HepG2 (cell line): Measurements from ENCODE around the gene MRGPRX4.

Experiments used
- PHF8 ChIP-seq: sonication (generic); formaldehyde crosslinking; IDR thresholded peaks from 2 replicates; pipeline ENCODE4 v1.5.0; 2020; ENCODE audit warnings: missing genetic modification reagents
- POLR2A ChIP-seq, 2 experiments: IDR thresholded peaks; 2 replicates each; pipeline ENCODE4 v1.6.1; 2011; ENCODE audit warnings: low read depth in 2 of 2, low read length in 2 of 2, mild to moderate bottlenecking in 1 of 2, moderate library complexity in 1 of 2; ENCODE audit not compliant: insufficient read depth in 1 of 2
- PTBP1 ChIP-seq: fragments of 200-400 bp; formaldehyde crosslinking; IDR thresholded peaks from 2 replicates; pipeline ENCODE4 v1.6.1; 2018; ENCODE audit warnings: low read length, low read depth; ENCODE audit not compliant: poor library complexity, severe bottlenecking
- XRCC5 ChIP-seq: fragments of 200-400 bp; formaldehyde crosslinking; optimal IDR thresholded peaks from 2 replicates; pipeline ENCODE3; 2017; ENCODE audit warnings: mild to moderate bottlenecking, low read length
- ZNF235 ChIP-seq: sonication (generic); formaldehyde crosslinking; IDR thresholded peaks from 2 replicates; pipeline ENCODE4 v1.8.1; 2023; ENCODE audit warnings: mild to moderate bottlenecking, missing genetic modification reagents, borderline replicate concordance
- TF ChIP-seq, protein P1 (sequence below): sonication (generic); formaldehyde crosslinking; IDR thresholded peaks from 2 replicates; pipeline ENCODE4 v1.8.1; 2023; ENCODE audit warnings: mild to moderate bottlenecking, missing genetic modification reagents

- TF ChIP-seq PHF8: no peak
- no peak for TF ChIP-seq POLR2A (IDR thresholded peaks at IDR 0.05; ENCODE audit: insufficient read depth in 1 of 2, low read depth in 2 of 2, low read length in 2 of 2)
- TF ChIP-seq PTBP1: no peak
- TF ChIP-seq XRCC5: no peak
- no peak for TF ChIP-seq ZNF235 (CRISPR knock-in tag)
- TF ChIP-seq, protein P1, sequence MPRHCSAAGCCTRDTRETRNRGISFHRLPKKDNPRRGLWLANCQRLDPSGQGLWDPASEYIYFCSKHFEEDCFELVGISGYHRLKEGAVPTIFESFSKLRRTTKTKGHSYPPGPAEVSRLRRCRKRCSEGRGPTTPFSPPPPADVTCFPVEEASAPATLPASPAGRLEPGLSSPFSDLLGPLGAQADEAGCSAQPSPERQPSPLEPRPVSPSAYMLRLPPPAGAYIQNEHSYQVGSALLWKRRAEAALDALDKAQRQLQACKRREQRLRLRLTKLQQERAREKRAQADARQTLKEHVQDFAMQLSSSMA (CRISPR knock-in tag): no peak
These were observed 40.3 kb upstream of the MRGPRX4 start, which contains the start of gene MRGPRX3 for GRCh38 chr11:18132341-18132740.
